IPS-20b (cell line): ENCODE data around the gene TNS3.

ENCODE experiments used
- H3K27ac ChIP-seq: one replicate; pipeline ENCODE4 v1.5.1; 2013; ENCODE audit warnings: low read length
- H3K27me3 ChIP-seq: 2 replicates; pipeline ENCODE4 v1.6.1; 2013; ENCODE audit warnings: mild to moderate bottlenecking, low read length, inconsistent platforms; ENCODE audit not compliant: insufficient read depth
- H3K36me3 ChIP-seq: 2 replicates; pipeline ENCODE4 v1.6.1; 2013; ENCODE audit warnings: low read depth, mild to moderate bottlenecking, inconsistent platforms, low read length, moderate library complexity; ENCODE audit not compliant: insufficient read depth
- H3K4me1 ChIP-seq: 2 replicates; pipeline ENCODE4 v1.6.1; 2013; ENCODE audit warnings: mild to moderate bottlenecking, control low read depth, inconsistent platforms, low read length, moderate library complexity; ENCODE audit not compliant: insufficient read depth
- H3K4me3 ChIP-seq: 2 replicates; pipeline ENCODE4 v1.5.1; 2013; ENCODE audit warnings: mild to moderate bottlenecking, low read length, inconsistent platforms
- H3K9ac ChIP-seq: 2 replicates; pipeline ENCODE4 v1.6.1; 2013; ENCODE audit warnings: low read depth, mild to moderate bottlenecking, inconsistent platforms, low read length, moderate library complexity
- H3K9me3 ChIP-seq: 2 replicates; pipeline ENCODE4 v1.6.1; 2013; ENCODE audit warnings: mild to moderate bottlenecking, low read depth, low read length, inconsistent platforms; ENCODE audit not compliant: insufficient read depth

The TNS3 gene

GRCh38 chr7:47407821-47408674, 173.9 kb downstream of the TNS3 start:
- Histone ChIP-seq H3K4me1 (peaks cover 5% of the 10 kb centered on the region; the same call in 1 of the 2 replicates), H3K9ac (no peak overlapping the region), H3K36me3 (peaks cover 20% of the 10 kb centered on the region; the same call in 1 of the 2 replicates), H3K9me3 (no peaks in the 10 kb centered on the region), H3K27ac (no peak overlapping the region), H3K27me3 (no peaks in the 10 kb centered on the region), H3K4me3 (no peak overlapping the region)

GRCh38 chr7:47407136-47407535, 174.8 kb downstream of the TNS3 start:
- H3K27ac ChIP-seq = no peak overlapping the region
- peaks cover 10% of the 10 kb centered on the region; the same call in 1 of the 2 replicates for H3K4me1 ChIP-seq
- no peak overlapping the region for H3K9ac ChIP-seq
- H3K36me3 ChIP-seq = peaks cover 20% of the 10 kb centered on the region; the same call in 1 of the 2 replicates
- H3K27me3 ChIP-seq = no peaks in the 10 kb centered on the region
- H3K4me3 ChIP-seq = no peak overlapping the region
- H3K9me3 ChIP-seq = no peaks in the 10 kb centered on the region

GRCh38 chr7:47406801-47407129, 175.1 kb downstream of the TNS3 start:
- no peak overlapping the region for H3K4me3 ChIP-seq
- H3K36me3 ChIP-seq = peaks cover 20% of the 10 kb centered on the region; the same call in 1 of the 2 replicates
- peaks cover 10% of the 10 kb centered on the region; the same call in 1 of the 2 replicates for H3K4me1 ChIP-seq
- H3K27me3 ChIP-seq = no peaks in the 10 kb centered on the region
- no peak overlapping the region for H3K27ac ChIP-seq
- H3K9ac ChIP-seq = no peak overlapping the region
- no peaks in the 10 kb centered on the region for H3K9me3 ChIP-seq

GRCh38 chr7:47405921-47406800, 175.8 kb downstream of the TNS3 start:
- H3K9me3 ChIP-seq = no peaks in the 10 kb centered on the region
- no peaks in the 10 kb centered on the region for H3K27me3 ChIP-seq
- H3K4me3 ChIP-seq = no peak overlapping the region
- no peak overlapping the region for H3K9ac ChIP-seq
- peaks cover 10% of the 10 kb centered on the region; the same call in 1 of the 2 replicates for H3K4me1 ChIP-seq
- H3K36me3 ChIP-seq = peaks cover 15% of the 10 kb centered on the region; the same call in 1 of the 2 replicates
- H3K27ac ChIP-seq = no peak overlapping the region

- Histone ChIP-seq H3K27ac (no peak overlapping the region), H3K4me3 (no peak overlapping the region), H3K9me3 (no peaks in the 10 kb centered on the region), H3K36me3 (peaks cover 11% of the 10 kb centered on the region; the same call in 1 of the 2 replicates), H3K27me3 (no peaks in the 10 kb centered on the region), H3K4me1 (peaks cover 10% of the 10 kb centered on the region; the same call in 1 of the 2 replicates), H3K9ac (no peak overlapping the region)
These were observed 176.5 kb downstream of the TNS3 start for GRCh38 chr7:47405286-47405904.

- Histone ChIP-seq H3K4me3 (no peak overlapping the region), H3K27me3 (no peaks in the 10 kb centered on the region), H3K9me3 (no peaks in the 10 kb centered on the region), H3K4me1 (peaks cover 10% of the 10 kb centered on the region; the same call in 1 of the 2 replicates), H3K27ac (no peak overlapping the region), H3K9ac (no peak overlapping the region), H3K36me3 (peaks cover 12% of the 10 kb centered on the region)
These were observed 177.9 kb downstream of the TNS3 start for GRCh38 chr7:47404010-47404409.

- no peaks in the 10 kb centered on the region for H3K9me3 ChIP-seq
- peaks cover 10% of the 10 kb centered on the region; the same call in 1 of the 2 replicates for H3K4me1 ChIP-seq
- H3K36me3 ChIP-seq = peaks cover 8% of the 10 kb centered on the region
- no peaks in the 10 kb centered on the region for H3K27me3 ChIP-seq
- H3K27ac ChIP-seq = peak overlapping the region; percentile 18
- H3K9ac ChIP-seq = peak overlapping the region; percentile 38; the same call in 1 of the 2 replicates
- no peak overlapping the region for H3K4me3 ChIP-seq
These were observed 178.7 kb downstream of the TNS3 start for GRCh38 chr7:47402941-47403866.

GRCh38 chr7:47401611-47402570, 180.0 kb downstream of the TNS3 start:
- no peak overlapping the region for H3K4me3 ChIP-seq
- H3K36me3 ChIP-seq = peaks cover 11% of the 10 kb centered on the region
- no peak overlapping the region for H3K27ac ChIP-seq

GRCh38 chr7:47400741-47401206, 181.1 kb downstream of the TNS3 start:
- H3K27ac ChIP-seq = no peak overlapping the region
- H3K4me3 ChIP-seq = no peak overlapping the region
- H3K36me3 ChIP-seq = peaks cover 22% of the 10 kb centered on the region

More at GRCh38 chr7:47401611-47402570, 180.0 kb downstream of the TNS3 start:
- H3K9me3 ChIP-seq = no peaks in the 10 kb centered on the region
- H3K27me3 ChIP-seq = no peaks in the 10 kb centered on the region
- no peak overlapping the region for H3K9ac ChIP-seq
- H3K4me1 ChIP-seq = peaks cover 10% of the 10 kb centered on the region; the same call in 1 of the 2 replicates

GRCh38 chr7:47400001-47400400, 181.9 kb downstream of the TNS3 start:
- peaks cover 30% of the 10 kb centered on the region for H3K36me3 ChIP-seq

More at GRCh38 chr7:47400741-47401206, 181.1 kb downstream of the TNS3 start:
- no peaks in the 10 kb centered on the region for H3K27me3 ChIP-seq
- H3K4me1 ChIP-seq = peaks cover 10% of the 10 kb centered on the region; the same call in 1 of the 2 replicates
- H3K9ac ChIP-seq = no peak overlapping the region
- no peaks in the 10 kb centered on the region for H3K9me3 ChIP-seq

More at GRCh38 chr7:47400001-47400400, 181.9 kb downstream of the TNS3 start:
- no peak overlapping the region for H3K27ac ChIP-seq
- no peaks in the 10 kb centered on the region for H3K9me3 ChIP-seq
- no peak overlapping the region for H3K9ac ChIP-seq
- no peaks in the 10 kb centered on the region for H3K27me3 ChIP-seq
- H3K4me3 ChIP-seq = no peak overlapping the region
- peaks cover 10% of the 10 kb centered on the region; the same call in 1 of the 2 replicates for H3K4me1 ChIP-seq
